LNCAP (cell line): ENCODE measurements around the gene DHX32.

ENCODE experiments used
- CTCF ChIP-seq: fragments of 450-650 bp; IDR thresholded peaks from 2 replicates; pipeline ENCODE4 v1.5.1; 2017; ENCODE audit warnings: mild to moderate bottlenecking

The DHX32 gene

GRCh38 chr10:125850766-125851731 lies 30.0 kb downstream of the DHX32 start:
- no peak for TF ChIP-seq CTCF

- TF ChIP-seq CTCF, result no peak
Observed at GRCh38 chr10:125849448-125849847, 31.6 kb downstream of the DHX32 start.

GRCh38 chr10:125848857-125849256 lies 32.2 kb downstream of the DHX32 start:
- TF ChIP-seq CTCF, result no peak

GRCh38 chr10:125848371-125848770 lies 32.7 kb downstream of the DHX32 start:
- TF ChIP-seq CTCF, result no peak

GRCh38 chr10:125846894-125847293 lies 34.2 kb downstream of the DHX32 start:
- TF ChIP-seq CTCF, result no peak

- no peak for TF ChIP-seq CTCF
Observed at GRCh38 chr10:125845617-125846016, 35.5 kb downstream of the DHX32 start.

GRCh38 chr10:125844751-125845221 lies 36.3 kb downstream of the DHX32 start:
- no peak for TF ChIP-seq CTCF
